GM13977 (cell line): ENCODE results near the gene JAKMIP1.

Experiments
- DNase-seq: peaks from one replicate; pipeline ENCODE4 v3.0.0; 2012; ENCODE audit warnings: low spot score
- CTCF ChIP-seq: IDR thresholded peaks from 2 replicates; pipeline ENCODE4 v1.5.1; 2012; ENCODE audit warnings: mild to moderate bottlenecking, control low read depth; ENCODE audit not compliant: insufficient read depth; ENCODE audit errors: extremely low read depth, missing control alignments
- in situ Hi-C: fragments of 300-500 bp; cut with MboI; formaldehyde crosslinking; loops from one replicate; pipeline ENCODE4 v1.12.0; 2022; ENCODE audit warnings: low sequenced_read_pairs, low pct_unique_long_range_greater_than_20kb, mixed read lengths, inconsistent platforms; ENCODE audit not compliant: unreplicated experiment

Gene JAKMIP1

GRCh38 chr4:6128221-6128850, 72.0 kb downstream of the JAKMIP1 start:
- in situ Hi-C loops: no loop called here
- DNase-seq: no peak
- no peak for TF ChIP-seq CTCF

- no peak for TF ChIP-seq CTCF
- DNase-seq: no peak
- in situ Hi-C loops: no loop called here
Measured at GRCh38 chr4:6126971-6127745, 73.2 kb downstream of the JAKMIP1 start.

- in situ Hi-C loops: no loop called here
- TF ChIP-seq CTCF: no peak
- no peak for DNase-seq
Measured at GRCh38 chr4:6125103-6125651, 75.2 kb downstream of the JAKMIP1 start.

- in situ Hi-C loops: no loop called here
- DNase-seq: no peak
- no peak for TF ChIP-seq CTCF
Measured at GRCh38 chr4:6124386-6125102, 75.8 kb downstream of the JAKMIP1 start.

- DNase-seq: no peak
- in situ Hi-C loops: no loop called here
- no peak for TF ChIP-seq CTCF
Measured at GRCh38 chr4:6123976-6124375, 76.4 kb downstream of the JAKMIP1 start.

GRCh38 chr4:6123541-6123940, 76.8 kb downstream of the JAKMIP1 start:
- in situ Hi-C loops: no loop called here
- no peak for DNase-seq

More at GRCh38 chr4:6123541-6123940, 76.8 kb downstream of the JAKMIP1 start:
- TF ChIP-seq CTCF: no peak
